ENCODE results near the gene ACE2.

The ACE2 gene

GRCh38 chrX:15567267-15567666 lies 33.5 kb downstream of the ACE2 start:
- Histone ChIP-seq H3K27me3 (ENCODE audit: low read length) (no peaks in the 10 kb centered on the region), H3F3A (ENCODE audit: insufficient read depth) (no peaks in the 10 kb centered on the region), H3K9ac (ENCODE audit: low read length) (no peak overlapping the region), H3K36me3 (ENCODE audit: low read length) (no peaks in the 10 kb centered on the region), H3K9me2 (replicated peaks; ENCODE audit: insufficient read depth, low read length) (no peaks in the 10 kb centered on the region), H2AFZ (ENCODE audit: low read depth, low read length, severe bottlenecking) (no peak overlapping the region), H3K4me2 (ENCODE audit: low read depth, low read length, poor library complexity, severe bottlenecking) (no peak overlapping the region), H3K79me2 (ENCODE audit: insufficient read depth, low read length) (no peaks in the 10 kb centered on the region), H3K4me3 (ENCODE audit: insufficient read depth, low read length, poor library complexity, severe bottlenecking) (no peak overlapping the region), H3K9me3 (ENCODE audit: insufficient read depth, low read length) (no peaks in the 10 kb centered on the region), H4K20me1 (ENCODE audit: low read depth, low read length) (no peaks in the 10 kb centered on the region), H3K27ac (ENCODE audit: low read depth, low read length) (no peak overlapping the region)
- TF ChIP-seq EZH2phosphoT487 (conservative IDR thresholded peaks at IDR 0.05; ENCODE audit: low read length): no peak
- no peak for TF ChIP-seq CTCF (IDR thresholded peaks at IDR 0.05; ENCODE audit: insufficient read depth, low read length, poor library complexity, severe bottlenecking)

- Histone ChIP-seq H3K79me2 (ENCODE audit: insufficient read depth, low read length) (no peaks in the 10 kb centered on the region), H3K4me3 (ENCODE audit: insufficient read depth, low read length, poor library complexity, severe bottlenecking) (no peak overlapping the region), H4K20me1 (ENCODE audit: low read depth, low read length) (no peaks in the 10 kb centered on the region), H3K9ac (ENCODE audit: low read length) (no peak overlapping the region), H3K36me3 (ENCODE audit: low read length) (no peaks in the 10 kb centered on the region), H2AFZ (ENCODE audit: low read depth, low read length, severe bottlenecking) (no peak overlapping the region), H3K27me3 (ENCODE audit: low read length) (no peaks in the 10 kb centered on the region), H3F3A (ENCODE audit: insufficient read depth) (no peaks in the 10 kb centered on the region), H3K4me2 (ENCODE audit: low read depth, low read length, poor library complexity, severe bottlenecking) (no peak overlapping the region), H3K27ac (ENCODE audit: low read depth, low read length) (no peak overlapping the region), H3K9me2 (replicated peaks; ENCODE audit: insufficient read depth, low read length) (no peaks in the 10 kb centered on the region), H3K9me3 (ENCODE audit: insufficient read depth, low read length) (no peaks in the 10 kb centered on the region)
- TF ChIP-seq EZH2phosphoT487 (conservative IDR thresholded peaks at IDR 0.05; ENCODE audit: low read length) (no peak), CTCF (IDR thresholded peaks at IDR 0.05; ENCODE audit: insufficient read depth, low read length, poor library complexity, severe bottlenecking) (no peak)
These were observed 34.5 kb downstream of the ACE2 start for GRCh38 chrX:15566244-15566643.

GRCh38 chrX:15564981-15565579 lies 35.7 kb downstream of the ACE2 start:
- no peak overlapping the region for H2AFZ ChIP-seq (ENCODE audit: low read depth, low read length, severe bottlenecking)
- H4K20me1 ChIP-seq (ENCODE audit: low read depth, low read length): no peaks in the 10 kb centered on the region
- TF ChIP-seq CTCF (IDR thresholded peaks at IDR 0.05; ENCODE audit: insufficient read depth, low read length, poor library complexity, severe bottlenecking) (no peak), EZH2phosphoT487 (conservative IDR thresholded peaks at IDR 0.05; ENCODE audit: low read length) (no peak)
- H3K79me2 ChIP-seq (ENCODE audit: insufficient read depth, low read length): no peaks in the 10 kb centered on the region
- H3F3A ChIP-seq (ENCODE audit: insufficient read depth): no peaks in the 10 kb centered on the region
- H3K36me3 ChIP-seq (ENCODE audit: low read length): no peaks in the 10 kb centered on the region
- H3K27ac ChIP-seq (ENCODE audit: low read depth, low read length): no peak overlapping the region
- H3K27me3 ChIP-seq (ENCODE audit: low read length): no peaks in the 10 kb centered on the region
- H3K9me2 ChIP-seq (replicated peaks; ENCODE audit: insufficient read depth, low read length): no peaks in the 10 kb centered on the region
- H3K9me3 ChIP-seq (ENCODE audit: insufficient read depth, low read length): no peaks in the 10 kb centered on the region
- no peak overlapping the region for H3K9ac ChIP-seq (ENCODE audit: low read length)
- no peak overlapping the region for H3K4me2 ChIP-seq (ENCODE audit: low read depth, low read length, poor library complexity, severe bottlenecking)
- H3K4me3 ChIP-seq (ENCODE audit: insufficient read depth, low read length, poor library complexity, severe bottlenecking): no peak overlapping the region
